Loucy (cell line): ENCODE measurements around the gene IGFBP2.

Source experiments
- H2AFZ ChIP-seq: fragments of 200-600 bp; sonication (generic); 2 replicates; pipeline ENCODE4 v1.6.0; 2016; ENCODE audit warnings: antibody characterized with exemption, mild to moderate bottlenecking, low read length, moderate library complexity
- H3F3A ChIP-seq: fragments of 200-600 bp; 2 replicates; pipeline ENCODE4 v1.6.0; 2016; ENCODE audit warnings: antibody characterized with exemption, low read depth, mild to moderate bottlenecking
- H3K27me3 ChIP-seq: fragments of 200-600 bp; sonication (generic); 2 replicates; pipeline ENCODE4 v1.6.1; 2014; ENCODE audit warnings: low read length, mild to moderate bottlenecking; ENCODE audit not compliant: insufficient read depth, poor library complexity, severe bottlenecking
- H3K36me3 ChIP-seq: fragments of 200-600 bp; sonication (generic); 2 replicates; pipeline ENCODE4 v1.6.1; 2016; ENCODE audit warnings: low read length; ENCODE audit not compliant: insufficient read depth
- H3K4me1 ChIP-seq: fragments of 200-600 bp; sonication (generic); 2 replicates; pipeline ENCODE4 v1.5.1; 2014; ENCODE audit warnings: low read length, mild to moderate bottlenecking; ENCODE audit not compliant: insufficient read depth, poor library complexity, severe bottlenecking
- H3K4me2 ChIP-seq: fragments of 200-600 bp; sonication (generic); 2 replicates; pipeline ENCODE4 v1.6.0; 2014; ENCODE audit warnings: antibody characterized with exemption, low read length, low read depth, mild to moderate bottlenecking; ENCODE audit not compliant: poor library complexity, severe bottlenecking
- H3K4me3 ChIP-seq: fragments of 200-600 bp; sonication (generic); 2 replicates; pipeline ENCODE4 v1.5.1; 2014; ENCODE audit warnings: low read length, mild to moderate bottlenecking, mixed read lengths; ENCODE audit not compliant: poor library complexity, severe bottlenecking
- H3K79me2 ChIP-seq: fragments of 200-600 bp; sonication (generic); 2 replicates; pipeline ENCODE4 v1.6.1; 2014; ENCODE audit warnings: low read length; ENCODE audit not compliant: insufficient read depth
- H3K9ac ChIP-seq: fragments of 200-600 bp; sonication (generic); 2 replicates; pipeline ENCODE4 v1.6.0; 2014; ENCODE audit warnings: mild to moderate bottlenecking, low read depth, low read length, moderate library complexity; ENCODE audit not compliant: poor library complexity, severe bottlenecking
- H3K9me2 ChIP-seq: fragments of 200-600 bp; sonication (generic); replicated peaks from 2 replicates; pipeline ENCODE4 v1.6.1; 2016; ENCODE audit warnings: low read depth, low read length, mixed read lengths
- H3K9me3 ChIP-seq: fragments of 200-600 bp; sonication (generic); 2 replicates; pipeline ENCODE4 v1.6.1; 2014; ENCODE audit warnings: mild to moderate bottlenecking, antibody characterized with exemption, low read length, low read depth; ENCODE audit not compliant: insufficient read depth
- H4K20me1 ChIP-seq: fragments of 200-600 bp; sonication (generic); 2 replicates; pipeline ENCODE4 v1.6.0; 2014; ENCODE audit warnings: antibody characterized with exemption, low read length, mild to moderate bottlenecking; ENCODE audit not compliant: insufficient read depth, poor library complexity, severe bottlenecking
- CTCF ChIP-seq: fragments of 200-600 bp; sonication (generic); conservative IDR thresholded peaks from 2 replicates; pipeline ENCODE4 v1.5.1; 2014; ENCODE audit warnings: mild to moderate bottlenecking, antibody characterized with exemption, low read length
- EZH2phosphoT487 ChIP-seq: fragments of 200-600 bp; IDR thresholded peaks from 2 replicates; pipeline ENCODE4 v1.6.1; 2018; ENCODE audit warnings: antibody characterized with exemption, mild to moderate bottlenecking, moderate library complexity, borderline replicate concordance

IGFBP2 gene

GRCh38 chr2:216676630-216677029 lies 43.4 kb downstream of the IGFBP2 start:
- no peaks in the 10 kb centered on the region for H4K20me1 ChIP-seq
- no peaks in the 10 kb centered on the region for H3K27me3 ChIP-seq

GRCh38 chr2:216677439-216678097 lies 44.3 kb downstream of the IGFBP2 start:
- Histone ChIP-seq H3K79me2 (no peaks in the 10 kb centered on the region), H3K4me3 (no peak overlapping the region), H4K20me1 (no peaks in the 10 kb centered on the region), H2AFZ (no peak overlapping the region), H3K4me1 (peaks cover 6% of the 10 kb centered on the region), H3K9ac (no peak overlapping the region), H3K9me2 (no peaks in the 10 kb centered on the region), H3K36me3 (no peaks in the 10 kb centered on the region), H3F3A (no peaks in the 10 kb centered on the region), H3K4me2 (no peak overlapping the region), H3K9me3 (no peaks in the 10 kb centered on the region), H3K27me3 (no peaks in the 10 kb centered on the region)
- no peak for TF ChIP-seq EZH2phosphoT487
- TF ChIP-seq CTCF, result no peak

More at GRCh38 chr2:216676630-216677029, 43.4 kb downstream of the IGFBP2 start:
- Histone ChIP-seq H3K4me2 (no peak overlapping the region), H3K4me3 (no peak overlapping the region), H3K36me3 (no peaks in the 10 kb centered on the region), H3K9me3 (no peaks in the 10 kb centered on the region), H3K9me2 (no peaks in the 10 kb centered on the region), H3F3A (no peaks in the 10 kb centered on the region), H2AFZ (no peak overlapping the region), H3K9ac (no peak overlapping the region), H3K79me2 (no peaks in the 10 kb centered on the region), H3K4me1 (no peaks in the 10 kb centered on the region)
- TF ChIP-seq EZH2phosphoT487 (no peak), CTCF (no peak)

GRCh38 chr2:216678098-216678465 lies 44.9 kb downstream of the IGFBP2 start:
- Histone ChIP-seq H3K4me1 (peaks cover 6% of the 10 kb centered on the region), H3F3A (no peaks in the 10 kb centered on the region), H2AFZ (no peak overlapping the region), H4K20me1 (no peaks in the 10 kb centered on the region), H3K9me3 (no peaks in the 10 kb centered on the region), H3K4me2 (no peak overlapping the region), H3K79me2 (no peaks in the 10 kb centered on the region), H3K4me3 (no peak overlapping the region), H3K9ac (no peak overlapping the region), H3K36me3 (no peaks in the 10 kb centered on the region), H3K9me2 (no peaks in the 10 kb centered on the region), H3K27me3 (no peaks in the 10 kb centered on the region)
- no peak for TF ChIP-seq CTCF
- no peak for TF ChIP-seq EZH2phosphoT487
